ENCODE results near the gene PLCB4.

GRCh38 chr20:9300534-9300933 lies 231.6 kb downstream of the PLCB4 start:
- TF ChIP-seq POLR2A (IDR thresholded peaks at IDR 0.05; ENCODE audit: low read depth, low read length) = no peak
- no peak for TF ChIP-seq POLR2AphosphoS5 (IDR thresholded peaks at IDR 0.05; ENCODE audit: low read depth, low read length)
- TF ChIP-seq TAF1 (IDR thresholded peaks at IDR 0.05; ENCODE audit: low read depth, low read length) = no peak
- TF ChIP-seq SPI1 (IDR thresholded peaks at IDR 0.05; ENCODE audit: low read depth, low read length) = no peak
- no peak for TF ChIP-seq POU2F2 (IDR thresholded peaks at IDR 0.05; ENCODE audit: low read depth, low read length)
